ENCODE data around the gene CDH24.

The CDH24 gene

GRCh38 chr14:23060536-23061260 lies 3.4 kb upstream of the CDH24 start:
- DNase-seq: no peak

- no peak for DNase-seq
These were observed 1.6 kb upstream of the CDH24 start for GRCh38 chr14:23058654-23059504.

GRCh38 chr14:23057757-23058653 lies 685 bp upstream of the CDH24 start:
- peak; percentile 92 for DNase-seq

GRCh38 chr14:23056145-23056955 lies 970 bp downstream of the CDH24 start:
- DNase-seq: peak; percentile 90

GRCh38 chr14:23055621-23056144 lies 1.6 kb downstream of the CDH24 start:
- no peak for DNase-seq

- DNase-seq: no peak
These were observed 2.2 kb downstream of the CDH24 start for GRCh38 chr14:23055147-23055550.

- DNase-seq: peak; percentile 57
These were observed 3.1 kb downstream of the CDH24 start for GRCh38 chr14:23054000-23054811.

GRCh38 chr14:23053426-23053825 lies 3.9 kb downstream of the CDH24 start:
- no peak for DNase-seq

GRCh38 chr14:23052671-23053070 lies 4.6 kb downstream of the CDH24 start:
- no peak for DNase-seq

GRCh38 chr14:23052182-23052623 lies 5.1 kb downstream of the CDH24 start:
- DNase-seq: no peak

GRCh38 chr14:23051141-23052057 lies 5.9 kb downstream of the CDH24 start:
- no peak for DNase-seq

- no peak for DNase-seq
These were observed 8.3 kb downstream of the CDH24 start for GRCh38 chr14:23049011-23049410.

- DNase-seq: no peak
These were observed 9.3 kb downstream of the CDH24 start for GRCh38 chr14:23047751-23048693.

GRCh38 chr14:23047034-23047634 lies 10.2 kb downstream of the CDH24 start:
- no peak for DNase-seq

- no peak for DNase-seq
These were observed 11.6 kb downstream of the CDH24 start for GRCh38 chr14:23045419-23046357.

- peak; percentile 27 for DNase-seq
These were observed 12.5 kb downstream of the CDH24 start for GRCh38 chr14:23044840-23045239.

GRCh38 chr14:23043754-23044153 lies 13.6 kb downstream of the CDH24 start:
- no peak for DNase-seq
